Measurements from ENCODE around the gene SHKBP1.

DNA sequence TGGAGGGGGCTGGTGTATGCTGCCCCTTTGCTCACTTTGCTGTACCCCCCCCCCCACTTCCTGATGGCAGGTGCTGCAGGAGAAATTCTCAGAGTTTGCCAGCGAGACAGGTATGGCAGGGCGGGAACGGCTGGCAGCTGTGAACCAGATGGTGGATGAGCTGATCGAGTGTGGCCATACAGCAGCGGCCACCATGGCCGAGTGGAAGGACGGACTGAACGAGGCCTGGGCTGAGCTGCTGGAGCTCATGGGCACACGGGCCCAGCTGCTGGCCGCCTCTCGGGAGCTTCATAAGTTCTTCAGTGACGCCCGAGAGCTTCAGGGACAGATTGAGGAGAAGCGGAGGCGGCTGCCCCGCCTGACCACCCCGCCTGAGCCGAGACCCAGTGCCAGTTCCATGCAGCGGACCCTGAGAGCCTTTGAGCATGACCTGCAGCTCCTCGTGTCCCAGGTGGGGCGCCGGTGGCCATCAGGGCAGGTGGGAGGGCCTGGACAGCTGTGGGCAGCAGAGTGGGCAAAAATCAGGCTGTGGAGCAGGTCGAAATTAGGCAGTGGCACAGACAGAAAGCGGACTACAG, 19.6 kb upstream of the SHKBP1 start:
- TF ChIP-seq, protein P1, sequence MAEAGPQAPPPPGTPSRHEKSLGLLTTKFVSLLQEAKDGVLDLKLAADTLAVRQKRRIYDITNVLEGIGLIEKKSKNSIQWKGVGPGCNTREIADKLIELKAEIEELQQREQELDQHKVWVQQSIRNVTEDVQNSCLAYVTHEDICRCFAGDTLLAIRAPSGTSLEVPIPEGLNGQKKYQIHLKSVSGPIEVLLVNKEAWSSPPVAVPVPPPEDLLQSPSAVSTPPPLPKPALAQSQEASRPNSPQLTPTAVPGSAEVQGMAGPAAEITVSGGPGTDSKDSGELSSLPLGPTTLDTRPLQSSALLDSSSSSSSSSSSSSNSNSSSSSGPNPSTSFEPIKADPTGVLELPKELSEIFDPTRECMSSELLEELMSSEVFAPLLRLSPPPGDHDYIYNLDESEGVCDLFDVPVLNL (CRISPR knock-in tag; IDR thresholded peaks at IDR 0.05; ENCODE audit: low read depth): no peak
- no peak for TF ChIP-seq U2AF1 (optimal IDR thresholded peaks at IDR 0.05; ENCODE audit: low read depth, low read length)
- no peak for TF ChIP-seq CEBPB (tag; IDR thresholded peaks at IDR 0.05)
- TF ChIP-seq MCM2 (IDR thresholded peaks at IDR 0.05; ENCODE audit: low read depth): no peak
- TF ChIP-seq, protein P2, sequence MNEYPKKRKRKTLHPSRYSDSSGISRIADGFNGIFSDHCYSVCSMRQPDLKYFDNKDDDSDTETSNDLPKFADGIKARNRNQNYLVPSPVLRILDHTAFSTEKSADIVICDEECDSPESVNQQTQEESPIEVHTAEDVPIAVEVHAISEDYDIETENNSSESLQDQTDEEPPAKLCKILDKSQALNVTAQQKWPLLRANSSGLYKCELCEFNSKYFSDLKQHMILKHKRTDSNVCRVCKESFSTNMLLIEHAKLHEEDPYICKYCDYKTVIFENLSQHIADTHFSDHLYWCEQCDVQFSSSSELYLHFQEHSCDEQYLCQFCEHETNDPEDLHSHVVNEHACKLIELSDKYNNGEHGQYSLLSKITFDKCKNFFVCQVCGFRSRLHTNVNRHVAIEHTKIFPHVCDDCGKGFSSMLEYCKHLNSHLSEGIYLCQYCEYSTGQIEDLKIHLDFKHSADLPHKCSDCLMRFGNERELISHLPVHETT (CRISPR knock-in tag; conservative IDR thresholded peaks at IDR 0.05 in 1 of 2, IDR thresholded peaks at IDR 0.05 in 1 of 2): no peak
- TF ChIP-seq PHTF2 (CRISPR knock-in tag; IDR thresholded peaks at IDR 0.05): no peak
- TF ChIP-seq FOXA1 (IDR thresholded peaks at IDR 0.05; ENCODE audit: borderline replicate concordance): no peak
- no peak for TF ChIP-seq FOXM1 (IDR thresholded peaks at IDR 0.05; ENCODE audit: low read depth)
- TF ChIP-seq FOXM1 (CRISPR knock-in tag; IDR thresholded peaks at IDR 0.05; ENCODE audit: low read depth): no peak
- TF ChIP-seq SP2 (IDR thresholded peaks at IDR 0.05; ENCODE audit: extremely low read depth, low read depth, low read length, poor library complexity, severe bottlenecking): no peak
- no peak for TF ChIP-seq TCF7L2 (IDR thresholded peaks at IDR 0.05; ENCODE audit: low read depth, low read length)
- TF ChIP-seq SOX6 (IDR thresholded peaks at IDR 0.05): no peak
- no peak for TF ChIP-seq IRF2 (CRISPR knock-in tag; IDR thresholded peaks at IDR 0.05)

Data from K562 (cell line).